Caco-2 (cell line): ENCODE data around the gene BRD7. TPM values are rescaled to one million over a fixed set of nuclear protein-coding genes. Genes with fewer than 3 reads are reported as not detected.

ENCODE experiments used
- BruUV-seq: library from RNA; stranded (reverse); fragments of 400-500 nt; replicated peaks from 2 replicates; lab custom pipeline; 2021; lab: Mats Ljungman, UMichigan
- CTCF ChIA-PET: fragments of 300-600 bp; sonication (Branson Sonifier 250); formaldehyde crosslinking; loops from one replicate; lab custom pipeline; 2022; ENCODE audit warnings: antibody characterized with exemption; lab: Charles Lee
- POLR2A ChIA-PET: fragments of 300-600 bp; sonication (Branson Sonifier 250); formaldehyde crosslinking; loops from one replicate; lab custom pipeline; 2022; ENCODE audit warnings: antibody characterized with exemption; lab: Charles Lee
- DNase-seq, 2 experiments: peaks; one replicate each; pipeline versions ENCODE4 v3.0.0 to v3.0.0-alpha.2; 2020 to 2022
- H3K27me3 ChIP-seq: replicated peaks from 2 replicates; pipeline ENCODE4 v1.6.0; 2011; ENCODE audit warnings: low read length; ENCODE audit not compliant: control insufficient read depth, insufficient read depth
- H3K36me3 ChIP-seq: 2 replicates; pipeline ENCODE4 v1.5.1; 2011; ENCODE audit warnings: low read length; ENCODE audit not compliant: control insufficient read depth, insufficient read depth
- H3K4me1 ChIP-seq: fragments of 250-450 bp; sonication (Bioruptor Pico); 2 replicates; pipeline ENCODE4 v1.5.1; 2020; ENCODE audit warnings: mild to moderate bottlenecking
- H3K4me3 ChIP-seq: 2 replicates; pipeline ENCODE4 v1.5.1; 2011; ENCODE audit warnings: low read depth, mild to moderate bottlenecking, control low read depth, low read length
- H3K9me3 ChIP-seq: fragments of 250-450 bp; sonication (Bioruptor Pico); 2 replicates; pipeline ENCODE4 v1.5.1; 2020; ENCODE audit warnings: mild to moderate bottlenecking, moderate library complexity
- H3K27ac Mint-ChIP-seq: one replicate; pipeline ENCODE4 v1.8.0; 2022; ENCODE audit warnings: mixed read lengths; ENCODE audit not compliant: unreplicated experiment
- H3K27me3 Mint-ChIP-seq: one replicate; pipeline ENCODE4 v1.8.0; 2022; ENCODE audit warnings: mixed read lengths; ENCODE audit not compliant: insufficient read depth, unreplicated experiment
- H3K36me3 Mint-ChIP-seq: one replicate; pipeline ENCODE4 v1.8.0; 2022; ENCODE audit warnings: mild to moderate bottlenecking, mixed read lengths; ENCODE audit not compliant: insufficient read depth, unreplicated experiment
- H3K4me1 Mint-ChIP-seq: one replicate; pipeline ENCODE4 v1.8.0; 2022; ENCODE audit warnings: low read depth, mixed read lengths; ENCODE audit not compliant: unreplicated experiment
- H3K4me3 Mint-ChIP-seq: one replicate; pipeline ENCODE4 v1.8.0; 2022; ENCODE audit warnings: mild to moderate bottlenecking, moderate library complexity, mixed read lengths; ENCODE audit not compliant: unreplicated experiment
- H3K9me3 Mint-ChIP-seq: one replicate; pipeline ENCODE4 v1.8.0; 2022; ENCODE audit warnings: mixed read lengths; ENCODE audit not compliant: unreplicated experiment
- CTCF ChIP-seq, 2 experiments: fragments of 200-600 bp in 1 of 2; IDR thresholded peaks; 1 replicate in 1 of 2; 2 replicates in 1 of 2; pipeline versions ENCODE4 v1.5.1 to v1.8.0; 2011 to 2022; ENCODE audit warnings: antibody characterized with exemption in 1 of 2, control low read depth in 1 of 2, inconsistent platforms in 1 of 2, low read depth in 1 of 2, low read length in 1 of 2, mild to moderate bottlenecking in 1 of 2, moderate library complexity in 1 of 2; ENCODE audit not compliant: insufficient read depth in 1 of 2, severe bottlenecking in 1 of 2, unreplicated experiment in 1 of 2
- intact Hi-C: fragments of 100-400 bp; cut with micrococcal nuclease; formaldehyde crosslinking; loops from one replicate; pipeline ENCODE4 v1.10.0; 2022; ENCODE audit not compliant: unreplicated experiment
- total RNA-seq: library from RNA; stranded (reverse); gene quantifications from 2 replicates; pipeline ENCODE4 v1.2.3, GENCODE V29; 2022

BRD7 gene
- total RNA-seq, 1 experiment from 2014 or later = 170 TPM

DNA sequence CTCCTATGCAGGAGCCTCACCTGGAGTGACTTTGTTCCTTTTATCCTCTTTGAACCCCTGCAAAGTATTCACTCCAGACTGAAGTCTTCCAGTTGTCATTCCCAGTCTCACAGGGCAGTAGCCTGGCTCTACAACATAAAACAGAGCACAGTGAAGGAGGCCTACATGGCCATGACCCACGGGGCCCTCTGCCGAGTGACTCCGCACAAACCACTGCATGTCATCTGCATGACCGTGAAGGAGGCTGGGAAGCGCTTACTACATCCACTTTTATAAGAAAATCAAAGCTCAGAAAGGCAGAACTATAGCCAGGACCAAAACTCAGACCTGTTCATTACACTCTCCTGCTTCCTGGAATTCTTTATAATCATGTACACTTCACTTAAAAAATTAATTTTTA, 42.5 kb downstream of the BRD7 start:
- Mint-ChIP-seq H3K4me1 (peaks cover 30% of the 10 kb centered on the region), H3K4me3 (no peak overlapping the region), H3K27ac (no peak overlapping the region), H3K9me3 (no peaks in the 10 kb centered on the region), H3K36me3 (peaks cover 71% of the 10 kb centered on the region), H3K27me3 (no peaks in the 10 kb centered on the region)
- no peak for TF ChIP-seq CTCF (IDR thresholded peaks at IDR 0.05; ENCODE audit: insufficient read depth in 1 of 2, low read depth in 1 of 2, low read length in 1 of 2, severe bottlenecking in 1 of 2, unreplicated experiment in 1 of 2)
- ChIA-PET POLR2A (no interaction called here), CTCF (interaction anchor here (1.1 to 2.1 kb wide), 3 partner anchors 13 to 41 kb away, joined by 6 to 12 read pairs (median 9); no protein-coding TSS in a partner anchor)
- no peak overlapping the region for H3K4me3 ChIP-seq
- H3K27me3 ChIP-seq = no peaks in the 10 kb centered on the region
- no peak for DNase-seq
- H3K9me3 ChIP-seq = no peaks in the 10 kb centered on the region
- H3K4me1 ChIP-seq = peaks cover 14% of the 10 kb centered on the region
- intact Hi-C loops = loop anchor here (10.0 kb wide), 2 partner anchors 301 to 419 kb away; partner anchors contain the start of genes CNEP1R1 and CYLD
- peaks cover 3% of the 10 kb centered on the region for H3K36me3 ChIP-seq
- no TSS peak for BruUV-seq

GRCh38 chr16:50324345-50324744, 44.4 kb downstream of the BRD7 start:
- intact Hi-C loops = loop anchor here (10.0 kb wide), 2 partner anchors 300 to 420 kb away; partner anchors contain the start of genes CNEP1R1 and CYLD

More at GRCh38 chr16:50324345-50324744, 44.4 kb downstream of the BRD7 start:
- no peak for DNase-seq
- TF ChIP-seq CTCF (IDR thresholded peaks at IDR 0.05; ENCODE audit: insufficient read depth in 1 of 2, low read depth in 1 of 2, low read length in 1 of 2, severe bottlenecking in 1 of 2, unreplicated experiment in 1 of 2) = no peak
- H3K4me3 Mint-ChIP-seq = no peak overlapping the region
- peaks cover 79% of the 10 kb centered on the region for H3K36me3 Mint-ChIP-seq
- H3K4me1 Mint-ChIP-seq = peaks cover 20% of the 10 kb centered on the region
- peaks cover 4% of the 10 kb centered on the region; the same call in 1 of the 2 replicates for H3K4me1 ChIP-seq
- H3K27me3 ChIP-seq = no peaks in the 10 kb centered on the region
- BruUV-seq = no TSS peak
- POLR2A ChIA-PET = no interaction called here
- H3K9me3 ChIP-seq = no peaks in the 10 kb centered on the region
- no peak overlapping the region for H3K4me3 ChIP-seq
- CTCF ChIA-PET = interaction anchor here (1.0 kb wide), 1 partner anchor 482 kb away, joined by 3 read pairs; no protein-coding TSS in a partner anchor
- H3K27ac Mint-ChIP-seq = no peak overlapping the region
- H3K27me3 Mint-ChIP-seq = no peaks in the 10 kb centered on the region
- no peaks in the 10 kb centered on the region for H3K9me3 Mint-ChIP-seq
- H3K36me3 ChIP-seq = peaks cover 3% of the 10 kb centered on the region
